Activated B cell treated with CpG ODN at 0.5 μM for 24 hours (primary cell): Measurements from ENCODE around the gene UTP20. TPM values are rescaled to one million over a fixed set of nuclear protein-coding genes. Genes with fewer than 3 reads are reported as not detected.

Experiments used
- ATAC-seq: fragments of 200-7000 bp; cut with Tn5 transposase; one replicate; pipeline ENCODE4 v1.10.0; 2021; ENCODE audit warnings: low read depth, mild to moderate bottlenecking, moderate library complexity
- CTCF ChIA-PET: fragments of 350-600 bp; sonication (Branson Sonifier 250); formaldehyde crosslinking; loops from one replicate; lab custom pipeline; 2021; ENCODE audit warnings: antibody characterized with exemption; lab: Charles Lee
- POLR2A ChIA-PET: fragments of 350-600 bp; sonication (Branson Sonifier 250); formaldehyde crosslinking; loops from one replicate; lab custom pipeline; 2021; ENCODE audit warnings: antibody characterized with exemption; lab: Charles Lee
- DNase-seq: peaks from one replicate; pipeline ENCODE4 v3.0.0; 2022
- H3K27ac Mint-ChIP-seq: one replicate; pipeline ENCODE4 v1.8.0; 2020; ENCODE audit warnings: mixed read lengths
- H3K27me3 Mint-ChIP-seq: one replicate; pipeline ENCODE4 v1.8.0; 2021; ENCODE audit warnings: mixed read lengths
- H3K36me3 Mint-ChIP-seq: one replicate; pipeline ENCODE4 v1.8.0; 2021; ENCODE audit warnings: low read depth, mixed read lengths
- H3K4me1 Mint-ChIP-seq: one replicate; pipeline ENCODE4 v1.8.0; 2021; ENCODE audit warnings: mixed read lengths
- H3K4me3 Mint-ChIP-seq: one replicate; pipeline ENCODE4 v1.8.0; 2020; ENCODE audit warnings: mild to moderate bottlenecking, mixed read lengths
- H3K9me3 Mint-ChIP-seq: one replicate; pipeline ENCODE4 v1.8.0; 2020; ENCODE audit warnings: mixed read lengths
- intact Hi-C: fragments of 100-400 bp; cut with micrococcal nuclease; formaldehyde crosslinking; loops from one replicate; pipeline ENCODE4 v1.15.1; 2024
- total RNA-seq: library from RNA; stranded (reverse); gene quantifications from 2 replicates; pipeline ENCODE4 v1.2.3, GENCODE V29; 2022
- TF ChIP-seq, protein P1 (sequence below): fragments of 200-600 bp; IDR thresholded peaks from one replicate; pipeline ENCODE4 v1.8.0; 2022; ENCODE audit warnings: antibody characterized with exemption, mild to moderate bottlenecking

UTP20 gene
- total RNA-seq, 1 donor from 2014 or later: 32.9 TPM

DNA sequence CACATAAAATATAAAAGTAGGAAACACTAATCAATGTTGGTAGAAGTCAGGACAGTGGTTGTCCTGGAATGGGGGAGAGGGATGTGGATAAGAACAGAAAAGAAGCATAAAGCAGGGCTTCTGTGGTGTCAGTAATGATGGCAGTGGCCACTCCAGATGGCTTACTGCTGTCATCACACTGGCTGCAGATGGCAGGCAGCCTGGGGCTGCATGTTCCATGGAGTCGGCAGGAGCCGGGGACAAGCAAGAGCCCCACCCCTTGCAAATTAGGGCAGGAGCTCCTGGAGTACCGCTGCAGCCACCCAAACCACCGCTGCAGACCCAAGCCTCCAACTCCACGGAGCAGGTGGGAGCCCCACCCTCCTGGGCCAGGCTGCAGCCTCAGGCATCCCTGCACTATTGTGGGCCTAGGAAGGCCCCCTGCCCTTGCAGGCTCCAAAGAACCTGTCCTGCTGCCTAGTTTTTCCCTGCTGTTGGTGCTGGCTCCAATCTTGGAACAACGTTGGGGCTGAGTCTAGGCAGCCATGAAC lies 41.0 kb upstream of the UTP20 start:
- Mint-ChIP-seq H3K27ac (no peak overlapping the region), H3K4me1 (no peaks in the 10 kb centered on the region), H3K9me3 (peaks cover 3% of the 10 kb centered on the region), H3K36me3 (no peaks in the 10 kb centered on the region), H3K27me3 (peaks cover 1% of the 10 kb centered on the region), H3K4me3 (no peak overlapping the region)
- no peak for ATAC-seq
- TF ChIP-seq, protein P1, sequence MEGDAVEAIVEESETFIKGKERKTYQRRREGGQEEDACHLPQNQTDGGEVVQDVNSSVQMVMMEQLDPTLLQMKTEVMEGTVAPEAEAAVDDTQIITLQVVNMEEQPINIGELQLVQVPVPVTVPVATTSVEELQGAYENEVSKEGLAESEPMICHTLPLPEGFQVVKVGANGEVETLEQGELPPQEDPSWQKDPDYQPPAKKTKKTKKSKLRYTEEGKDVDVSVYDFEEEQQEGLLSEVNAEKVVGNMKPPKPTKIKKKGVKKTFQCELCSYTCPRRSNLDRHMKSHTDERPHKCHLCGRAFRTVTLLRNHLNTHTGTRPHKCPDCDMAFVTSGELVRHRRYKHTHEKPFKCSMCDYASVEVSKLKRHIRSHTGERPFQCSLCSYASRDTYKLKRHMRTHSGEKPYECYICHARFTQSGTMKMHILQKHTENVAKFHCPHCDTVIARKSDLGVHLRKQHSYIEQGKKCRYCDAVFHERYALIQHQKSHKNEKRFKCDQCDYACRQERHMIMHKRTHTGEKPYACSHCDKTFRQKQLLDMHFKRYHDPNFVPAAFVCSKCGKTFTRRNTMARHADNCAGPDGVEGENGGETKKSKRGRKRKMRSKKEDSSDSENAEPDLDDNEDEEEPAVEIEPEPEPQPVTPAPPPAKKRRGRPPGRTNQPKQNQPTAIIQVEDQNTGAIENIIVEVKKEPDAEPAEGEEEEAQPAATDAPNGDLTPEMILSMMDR: no peak
- ChIA-PET POLR2A (no interaction called here), CTCF (no interaction called here)
- intact Hi-C loops: no loop called here
- no peak for DNase-seq

DNA sequence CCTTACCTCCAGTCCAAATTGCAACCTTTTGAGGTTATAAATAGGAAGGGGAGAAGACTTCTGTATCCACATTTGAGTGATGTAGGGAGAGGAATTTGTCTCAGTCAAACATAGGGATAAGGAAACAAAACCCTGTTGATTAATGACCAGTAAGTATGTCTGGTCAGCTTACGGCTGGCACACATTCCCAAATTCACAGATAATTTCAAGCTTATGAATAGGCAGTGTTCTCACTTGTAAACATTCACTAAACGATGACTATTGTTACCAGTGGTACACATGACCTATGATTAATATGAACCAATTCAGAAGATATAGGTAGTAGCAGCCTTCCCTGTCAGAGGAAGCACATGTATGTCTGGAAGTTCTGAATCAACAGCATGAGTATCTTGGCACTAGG lies 36.8 kb upstream of the UTP20 start:
- ChIA-PET CTCF (no interaction called here), POLR2A (no interaction called here)
- DNase-seq (no peak), ATAC-seq (no peak)
- Mint-ChIP-seq H3K27ac (no peak overlapping the region), H3K36me3 (no peaks in the 10 kb centered on the region), H3K27me3 (no peaks in the 10 kb centered on the region), H3K9me3 (peaks cover 3% of the 10 kb centered on the region), H3K4me3 (no peak overlapping the region), H3K4me1 (no peaks in the 10 kb centered on the region)
- TF ChIP-seq, protein P1: no peak
- intact Hi-C loops: no loop called here

DNA sequence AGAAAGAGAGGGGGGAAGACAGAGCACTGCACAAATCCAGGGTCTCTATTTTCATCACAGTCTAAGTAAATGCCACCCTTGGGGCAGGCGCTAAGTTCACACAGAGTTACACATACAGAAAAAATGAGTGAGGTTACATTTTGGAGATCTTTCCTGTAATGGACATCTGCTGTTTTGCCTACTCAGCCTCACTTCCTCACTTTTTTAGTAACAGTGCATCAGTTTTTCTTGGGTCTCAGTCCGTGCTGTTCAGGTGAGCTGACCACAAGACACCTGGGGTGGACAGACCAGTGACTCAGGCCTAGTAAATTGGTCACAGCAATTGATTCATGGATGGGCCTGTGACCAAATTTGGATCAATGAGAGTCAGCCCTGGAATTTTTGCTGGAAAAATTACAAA lies 36.3 kb upstream of the UTP20 start:
- DNase-seq (no peak), ATAC-seq (no peak)
- Mint-ChIP-seq H3K36me3 (no peaks in the 10 kb centered on the region), H3K9me3 (peaks cover 3% of the 10 kb centered on the region), H3K27me3 (no peaks in the 10 kb centered on the region), H3K4me1 (no peaks in the 10 kb centered on the region), H3K4me3 (no peak overlapping the region), H3K27ac (no peak overlapping the region)
- intact Hi-C loops: no loop called here
- POLR2A ChIA-PET: no interaction called here
- CTCF ChIA-PET: no interaction called here
- TF ChIP-seq, protein P1: no peak

DNA sequence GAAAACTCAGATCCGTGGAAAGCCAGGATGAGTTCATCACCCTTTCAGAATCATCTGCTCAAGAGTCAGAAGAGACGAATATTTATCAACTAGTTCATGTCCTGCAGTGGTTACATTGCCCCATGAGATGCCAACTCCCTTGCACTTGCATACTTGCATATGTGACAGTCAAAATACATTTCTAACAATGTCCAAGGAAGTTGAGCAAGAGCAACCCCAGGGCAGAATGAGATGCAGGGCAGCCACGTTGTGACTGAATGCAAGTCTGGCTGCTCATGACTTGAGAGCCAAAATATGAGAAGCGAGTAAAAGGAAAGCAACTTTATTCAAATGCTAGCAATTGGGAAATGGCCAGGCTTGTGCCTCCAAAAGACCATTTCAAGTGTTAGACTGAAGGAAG lies 23.6 kb upstream of the UTP20 start:
- no peak for DNase-seq
- no peak for ATAC-seq
- TF ChIP-seq, protein P1: no peak
- Mint-ChIP-seq H3K27ac (no peak overlapping the region), H3K4me3 (no peak overlapping the region), H3K4me1 (no peaks in the 10 kb centered on the region), H3K9me3 (peaks cover 3% of the 10 kb centered on the region), H3K36me3 (no peaks in the 10 kb centered on the region), H3K27me3 (peaks cover 5% of the 10 kb centered on the region)
- ChIA-PET POLR2A (no interaction called here), CTCF (no interaction called here)
- intact Hi-C loops: no loop called here

DNA sequence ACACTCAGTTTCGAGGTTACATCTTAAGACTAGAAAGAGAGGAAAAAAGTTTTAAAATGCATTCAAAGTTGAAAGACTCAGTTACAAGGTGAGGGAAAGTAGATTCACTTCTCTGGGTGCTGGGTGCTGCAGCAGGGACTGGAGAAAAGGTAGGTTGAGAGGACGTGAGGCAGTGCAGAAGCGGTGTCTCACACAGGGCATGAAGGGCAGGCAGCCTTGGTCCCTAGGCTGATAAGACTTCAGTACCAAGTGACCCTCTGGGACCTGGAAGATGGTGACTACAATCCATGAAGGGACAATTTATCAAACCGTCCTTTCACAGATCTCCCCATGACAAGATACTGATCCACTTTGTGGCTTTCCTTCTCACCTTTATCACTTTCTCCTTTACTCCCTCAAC lies 22.5 kb upstream of the UTP20 start:
- DNase-seq (no peak), ATAC-seq (no peak)
- TF ChIP-seq, protein P1: no peak
- H3K27me3 Mint-ChIP-seq: peaks cover 5% of the 10 kb centered on the region
- no peaks in the 10 kb centered on the region for H3K36me3 Mint-ChIP-seq
- H3K4me1 Mint-ChIP-seq: no peaks in the 10 kb centered on the region
- H3K9me3 Mint-ChIP-seq: peaks cover 3% of the 10 kb centered on the region
- no peak overlapping the region for H3K27ac Mint-ChIP-seq
- POLR2A ChIA-PET: no interaction called here
- intact Hi-C loops: no loop called here
- CTCF ChIA-PET: no interaction called here
- no peak overlapping the region for H3K4me3 Mint-ChIP-seq
